Psoas muscle (tissue), 8 donors: ENCODE measurements around the gene WDR19. TPM values are rescaled to one million over a fixed set of nuclear protein-coding genes. Genes with fewer than 3 reads are reported as not detected.

Source experiments
- ATAC-seq, 4 donors: fragments of 200-7000 bp; cut with Tn5 transposase; one replicate each; pipeline ENCODE4 v1.9.1; 2020; ENCODE audit warnings: moderate library complexity in 3 of 4, mild to moderate bottlenecking in 2 of 4
- DNase-seq, 2 donors: peaks; one replicate each; pipeline ENCODE4 v3.0.0-alpha.2; 2020
- H3K27ac ChIP-seq: fragments of 200-600 bp; one replicate; pipeline ENCODE4 v1.8.0; 2022
- H3K27me3 ChIP-seq, 3 donors: fragments of 200-600 bp in 1 of 3; one replicate each; pipeline versions ENCODE4 v1.6.1 to v1.8.0; 2013 to 2022; ENCODE audit warnings: low read length in 2 of 3, mild to moderate bottlenecking in 2 of 3, moderate library complexity in 1 of 3; ENCODE audit not compliant: insufficient read depth in 3 of 3
- H3K36me3 ChIP-seq, 2 donors: fragments of 200-600 bp in 1 of 2; one replicate each; pipeline versions ENCODE4 v1.6.1 to v1.8.0; 2013 to 2022; ENCODE audit warnings: low read depth in 1 of 2, mild to moderate bottlenecking in 1 of 2, moderate library complexity in 1 of 2; ENCODE audit not compliant: insufficient read depth in 1 of 2
- H3K4me1 ChIP-seq: fragments of 200-600 bp; one replicate; pipeline ENCODE4 v1.8.0; 2022
- H3K4me3 ChIP-seq: fragments of 200-600 bp; one replicate; pipeline ENCODE4 v1.8.0; 2022; ENCODE audit warnings: mild to moderate bottlenecking
- H3K9me3 ChIP-seq: fragments of 200-600 bp; one replicate; pipeline ENCODE4 v1.8.0; 2022
- CTCF ChIP-seq: fragments of 200-600 bp; IDR thresholded peaks from one replicate; pipeline ENCODE4 v1.8.0; 2022; ENCODE audit warnings: antibody characterized with exemption
- WGBS, 3 donors: extraction: QIAGEN DNeasy Blood & Tissue Kit; methylation state at CpG; one replicate each; pipeline versions ENCODE4 v1.1.6 to v1.1.7; 2013; 5-methylcytosine and 5-hydroxymethylcytosine counted together
- intact Hi-C, 2 donors: fragments of 100-400 bp; cut with DNase I; formaldehyde crosslinking; loops; one replicate each; pipeline versions ENCODE4 v1.11.0 to v1.14.2; 2022
- polyA plus RNA-seq, 3 donors: library from polyadenylated mRNA; stranded (reverse); fragments of 200-250 nt; gene quantifications; one replicate each; pipeline ENCODE4 v1.2.3, GENCODE V29; 2013
- total RNA-seq, 4 donors: library from RNA; stranded (reverse); fragmentation: NEBNext Ultra II Directional in 2 of 4; extraction: Animal tissue kit (Norgen Biotek cat#: 25700) in 2 of 4; gene quantifications; one replicate each; pipeline versions ENCODE4 v1.2.1 to v1.2.4, GENCODE V29; 2021 to 2023
- donor health status: healthy with polysubstance abuse.
- donor health status: DM: no; HTN: no; CAD: no; lungs with moderate emphysema.
- donor health status: Bipolar disorder and iron deficiency.
- donor health status: healthy.
- donor health status: DM: yes; HTN: yes; CAD: no.
- donor health status: DM: no; HTN: no; CAD: no.
- donor health status: DM: no; HTN: no; CAD: no.
- donor health status: DM: yes; HTN: yes; CAD: no.

Gene WDR19
- total and polyA plus RNA-seq, 7 donors, result 3.9 to 7.1 (median 5.4) TPM

DNA sequence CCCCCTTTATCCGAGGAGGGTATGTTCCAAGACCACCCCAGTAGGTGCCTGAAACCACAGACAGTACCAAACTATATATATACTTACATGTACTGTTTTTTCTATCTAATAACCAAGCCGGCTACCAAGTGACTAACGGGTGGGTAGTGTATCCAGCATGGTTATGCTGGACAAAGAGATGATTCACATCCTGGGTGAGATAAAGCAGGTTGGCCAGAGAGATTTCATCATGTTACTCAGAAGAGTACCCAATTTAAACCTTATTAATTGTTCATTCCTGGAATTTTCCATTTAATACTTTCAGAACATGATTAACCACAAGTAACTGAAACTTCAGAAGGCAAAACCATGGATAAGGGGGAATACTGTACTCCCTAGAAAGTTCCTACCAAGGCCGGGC is 137.3 kb downstream of the WDR19 start:
- Histone ChIP-seq H3K9me3 (no peaks in the 10 kb centered on the region), H3K4me1 (no peaks in the 10 kb centered on the region), H3K27me3 (no peaks in the 10 kb centered on the region), H3K4me3 (no peak overlapping the region), H3K27ac (no peak overlapping the region), H3K36me3 (peaks cover 4 to 60% of the 10 kb centered on the region in 2 donors)
- intact Hi-C loops, result no loop called here
- no peak for TF ChIP-seq CTCF
- WGBS, 3 donors, result 87 to 97% (median 94%) methylated on average over 4 of the region's 4 CpGs
- ATAC-seq (no peak), DNase-seq (no peak)

DNA sequence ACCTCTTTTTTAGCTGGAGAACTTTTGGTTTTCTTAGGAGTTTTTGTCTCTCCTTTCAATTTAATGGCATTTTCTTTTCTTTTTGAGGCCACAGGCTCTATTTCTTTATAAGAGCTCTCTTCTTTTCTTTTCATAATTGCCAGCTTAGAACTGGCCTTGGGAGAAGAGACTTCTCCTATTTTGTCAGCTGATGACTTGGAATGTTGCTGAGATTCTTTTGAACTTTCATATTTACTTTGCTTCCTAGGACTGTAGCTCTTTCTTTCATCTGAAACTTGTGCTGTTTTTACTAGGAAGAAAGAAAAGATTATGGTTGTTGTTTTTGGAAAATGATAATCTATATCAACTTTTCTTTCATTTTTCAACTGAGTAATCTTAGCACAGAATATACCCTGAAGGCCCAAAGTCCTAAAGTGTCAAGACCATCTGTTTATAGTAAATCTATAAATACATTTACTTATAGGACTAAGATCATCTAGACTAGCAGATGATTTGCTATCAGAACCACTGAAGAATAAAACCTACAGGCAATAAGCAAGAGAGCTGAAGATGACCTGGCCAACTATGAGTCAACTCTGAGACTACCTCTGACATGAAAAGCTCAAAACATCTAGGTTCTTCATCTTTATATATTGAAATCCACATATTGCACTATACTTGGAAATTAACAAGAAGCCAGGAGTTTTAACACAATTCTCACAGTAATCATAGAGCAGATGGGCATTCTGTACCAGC is 138.2 kb downstream of the WDR19 start:
- Histone ChIP-seq H3K9me3 (no peaks in the 10 kb centered on the region), H3K27ac (no peak overlapping the region), H3K4me1 (no peaks in the 10 kb centered on the region), H3K27me3 (no peaks in the 10 kb centered on the region), H3K4me3 (no peak overlapping the region), H3K36me3 (peaks cover 6 to 58% of the 10 kb centered on the region in 2 donors)
- ATAC-seq, result no peak
- no peak for TF ChIP-seq CTCF
- DNase-seq, result no peak
- intact Hi-C loops, result no loop called here

- TF ChIP-seq CTCF, result no peak
- no peak for ATAC-seq
- Histone ChIP-seq H3K27me3 (no peaks in the 10 kb centered on the region), H3K4me3 (no peak overlapping the region), H3K9me3 (no peaks in the 10 kb centered on the region), H3K36me3 (peaks cover 9 to 66% of the 10 kb centered on the region in 2 donors), H3K27ac (no peak overlapping the region), H3K4me1 (no peaks in the 10 kb centered on the region)
- DNase-seq, result no peak
- intact Hi-C loops, result no loop called here
- WGBS, 3 donors, result 98 to 100% (median 100%) methylated on average over 1 of the region's 1 CpG
These were observed 141.5 kb downstream of the WDR19 start for GRCh38 chr4:39323821-39324220.

- Histone ChIP-seq H3K36me3 (peaks cover 9 to 61% of the 10 kb centered on the region in 2 donors), H3K9me3 (no peaks in the 10 kb centered on the region), H3K27me3 (no peaks in the 10 kb centered on the region), H3K4me1 (no peaks in the 10 kb centered on the region), H3K27ac (no peak overlapping the region), H3K4me3 (no peak overlapping the region)
- TF ChIP-seq CTCF, result no peak
- ATAC-seq, result no peak
- DNase-seq, result no peak
- 96 to 100% (median 96%) methylated on average over 2 of the region's 2 CpGs for WGBS, 3 donors
- intact Hi-C loops, result no loop called here
These were observed 142.1 kb downstream of the WDR19 start for GRCh38 chr4:39324446-39324845.
